Stimulated activated naive CD8-positive, alpha-beta T cell treated with anti-CD3 and anti-CD28 coated beads, Interleukin-15, amount 100 ng/mL, for 72 hours (primary cell): Measurements from ENCODE around the gene RNF31.
"Not testable (repeated sequence)": the region's sequence is repeated elsewhere in the genome, so short reads cannot be mapped to it uniquely, and the experiment has no call there.

Experiments used
- ATAC-seq: fragments of 150-1000 bp; cut with Tn5 transposase; 2 replicates; pipeline ENCODE4 v1.10.0; 2021; ENCODE audit warnings: mild to moderate bottlenecking, moderate library complexity
- DNase-seq, 2 donors: peaks; one replicate each; pipeline ENCODE4 v3.0.0; 2021 to 2022
- H3K27ac Mint-ChIP-seq, 2 donors: one replicate each; pipeline ENCODE4 v1.8.0; 2022; ENCODE audit warnings: mild to moderate bottlenecking in 2 of 2, mixed read lengths in 2 of 2, moderate library complexity in 2 of 2
- H3K27me3 Mint-ChIP-seq: one replicate; pipeline ENCODE4 v1.8.0; 2022; ENCODE audit warnings: mixed read lengths
- H3K4me1 Mint-ChIP-seq: one replicate; pipeline ENCODE4 v1.8.0; 2022; ENCODE audit warnings: mild to moderate bottlenecking, mixed read lengths
- H3K4me3 Mint-ChIP-seq, 2 donors: one replicate each; pipeline ENCODE4 v1.8.0; 2022; ENCODE audit warnings: mild to moderate bottlenecking in 2 of 2, mixed read lengths in 2 of 2, moderate library complexity in 1 of 2
- H3K9me3 Mint-ChIP-seq, 2 donors: one replicate each; pipeline ENCODE4 v1.8.0; 2022; ENCODE audit warnings: mixed read lengths in 2 of 2

Gene RNF31

DNA sequence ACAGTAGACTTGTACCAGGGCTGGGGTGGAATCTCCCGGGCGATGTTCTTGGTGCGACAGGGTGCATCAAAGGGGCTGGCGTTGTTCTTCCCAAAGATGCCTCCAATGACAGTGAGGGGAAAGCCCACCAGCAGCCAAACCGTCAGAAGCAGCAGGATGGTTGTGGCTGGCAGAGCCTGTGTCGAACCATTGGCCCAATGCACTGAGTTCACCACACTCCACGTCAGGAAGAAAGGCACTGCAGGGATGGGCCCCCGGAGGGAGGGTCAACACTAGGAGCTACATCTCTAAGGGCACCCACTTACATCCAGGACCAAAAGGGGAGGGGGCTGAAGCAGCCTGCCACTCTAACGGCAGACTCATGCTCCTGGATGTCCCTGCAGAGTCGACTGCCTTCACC lies 43.1 kb downstream of the RNF31 start:
- H3K27me3 Mint-ChIP-seq, result no peaks in the 10 kb centered on the region
- H3K4me3 Mint-ChIP-seq, result no peak overlapping the region
- peaks cover 72% of the 10 kb centered on the region for H3K4me1 Mint-ChIP-seq
- no peak for ATAC-seq
- no peaks in the 10 kb centered on the region for H3K9me3 Mint-ChIP-seq
- no peak for DNase-seq
- peak overlapping the region in 1 of 2 donors; percentile 79 for H3K27ac Mint-ChIP-seq

GRCh38 chr14:24192933-24193332 lies 45.6 kb downstream of the RNF31 start:
- Mint-ChIP-seq H3K27me3 (no peaks in the 10 kb centered on the region), H3K4me1 (peaks cover 74% of the 10 kb centered on the region), H3K4me3 (no peak overlapping the region), H3K9me3 (no peaks in the 10 kb centered on the region), H3K27ac (peak overlapping the region in 1 of 2 donors; percentile 65)
- ATAC-seq (no peak), DNase-seq (no peak)

DNA sequence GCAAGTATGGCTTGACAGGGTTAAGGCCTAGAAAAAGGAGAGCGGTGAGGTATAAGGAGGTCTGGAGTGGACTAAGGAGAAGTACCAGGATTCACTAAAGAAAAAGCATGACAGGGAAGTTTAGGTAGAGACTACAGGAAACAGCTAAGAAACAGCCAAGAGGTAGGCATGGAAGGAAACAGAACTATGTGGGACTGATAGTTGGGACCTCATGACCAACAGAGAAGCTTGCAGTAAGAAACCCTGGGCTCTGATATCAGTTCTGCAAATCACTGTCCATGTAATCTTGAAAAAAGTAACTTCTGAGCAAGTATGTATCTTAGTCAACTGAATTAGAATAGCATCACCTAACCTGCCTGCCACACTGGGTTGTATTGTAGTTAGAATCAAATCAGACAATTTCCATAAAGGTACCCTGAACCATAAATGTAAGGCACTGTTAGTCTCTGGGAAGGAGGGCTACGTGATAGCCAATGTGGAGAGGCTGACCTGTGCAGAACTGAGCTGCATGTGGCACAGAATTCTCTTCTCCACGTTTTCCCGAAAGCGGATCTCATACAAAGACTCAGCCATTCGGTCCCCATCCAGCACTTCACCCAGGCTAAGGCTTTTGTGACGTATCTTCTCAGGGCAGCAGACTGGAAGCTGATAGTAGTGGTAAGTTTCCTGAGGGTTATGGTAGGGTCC lies 47.0 kb downstream of the RNF31 start:
- DNase-seq, result no peak
- Mint-ChIP-seq H3K27ac (peak overlapping the region in 1 of 2 donors; percentile 78), H3K27me3 (no peaks in the 10 kb centered on the region), H3K4me3 (peak overlapping the region; percentile 94 to 98), H3K9me3 (no peaks in the 10 kb centered on the region), H3K4me1 (peaks cover 72% of the 10 kb centered on the region)
- no peak for ATAC-seq

DNA sequence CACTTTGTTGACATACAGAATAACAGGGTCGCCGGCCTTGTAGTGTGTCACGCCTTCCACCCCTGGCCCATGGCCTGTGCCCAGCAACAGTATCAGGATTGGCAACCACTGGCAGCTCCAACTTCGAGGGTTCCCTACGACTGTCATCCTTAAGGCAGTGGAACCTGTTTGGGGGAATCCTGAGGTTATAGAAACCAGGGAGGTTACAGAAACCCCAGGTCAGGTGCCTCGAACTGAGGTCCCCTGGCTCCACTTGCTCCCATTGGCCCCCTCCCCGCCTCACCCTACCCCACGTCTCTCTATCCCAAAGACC lies 47.5 kb downstream of the RNF31 start:
- DNase-seq (no peak), ATAC-seq (no peak)
- Mint-ChIP-seq H3K4me1 (peaks cover 72% of the 10 kb centered on the region), H3K9me3 (no peaks in the 10 kb centered on the region), H3K27ac (peak overlapping the region; percentile 78 to 100), H3K27me3 (no peaks in the 10 kb centered on the region), H3K4me3 (peak overlapping the region; percentile 94 to 98)

DNA sequence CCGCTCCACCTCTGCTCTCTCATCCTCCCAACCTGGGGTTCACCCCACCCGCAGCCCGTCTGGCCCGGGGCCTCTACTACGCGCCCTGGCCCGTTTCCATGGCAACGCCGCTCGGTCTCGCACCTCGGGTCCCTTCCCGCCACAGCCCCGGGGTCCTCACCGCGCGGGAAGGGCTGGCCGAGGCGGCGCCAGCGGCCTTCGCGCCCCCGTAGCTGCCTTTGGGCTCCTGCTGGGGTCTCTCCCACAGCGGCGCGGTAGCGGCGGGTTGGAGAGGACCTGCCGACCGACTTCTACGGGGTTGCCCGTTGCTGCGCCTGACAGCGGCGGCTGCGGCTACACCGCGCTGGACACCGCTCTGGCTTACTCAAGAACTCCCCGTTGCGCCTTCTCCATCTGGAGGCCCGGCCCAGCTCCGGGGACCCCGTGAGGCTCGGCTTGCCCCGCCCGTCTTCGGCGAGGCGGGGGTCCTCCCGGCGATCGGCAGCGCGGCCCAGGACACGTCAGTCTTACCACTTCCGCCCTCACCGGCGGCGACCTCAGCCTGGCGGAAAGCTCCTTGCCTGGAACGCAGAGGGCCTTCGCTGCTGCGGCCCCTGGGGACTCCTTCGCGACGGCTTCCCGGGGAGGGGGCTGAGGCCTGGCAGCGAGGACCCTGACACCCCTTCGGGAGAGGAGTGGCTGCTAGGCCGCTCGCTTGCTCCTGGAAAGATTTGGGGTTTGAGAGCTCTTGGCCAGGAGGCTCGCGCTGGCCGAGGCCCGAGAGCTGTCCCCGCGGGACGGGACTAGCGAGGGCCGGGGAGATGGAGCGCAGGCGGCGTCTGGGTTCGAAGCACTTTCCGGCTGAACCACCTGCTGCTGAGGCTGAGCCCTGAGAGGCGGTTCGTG lies 48.1 kb downstream of the RNF31 start, which contains the start of gene TM9SF1:
TM9SF1 (minus strand) TSS at position 256 of the 885 bp plus-strand sequence. CDS start 422 bp downstream, outside the sequence.
- Mint-ChIP-seq H3K4me1 (peaks cover 67% of the 10 kb centered on the region), H3K27me3 (no peaks in the 10 kb centered on the region), H3K9me3 (no peaks in the 10 kb centered on the region), H3K27ac (peak within 1 kb of the TSS; percentile 99 to 100), H3K4me3 (peak within 1 kb of the TSS; percentile 94 to 98)
- peak; percentile 95 for ATAC-seq
- peak; percentile 86 to 90 for DNase-seq

DNA sequence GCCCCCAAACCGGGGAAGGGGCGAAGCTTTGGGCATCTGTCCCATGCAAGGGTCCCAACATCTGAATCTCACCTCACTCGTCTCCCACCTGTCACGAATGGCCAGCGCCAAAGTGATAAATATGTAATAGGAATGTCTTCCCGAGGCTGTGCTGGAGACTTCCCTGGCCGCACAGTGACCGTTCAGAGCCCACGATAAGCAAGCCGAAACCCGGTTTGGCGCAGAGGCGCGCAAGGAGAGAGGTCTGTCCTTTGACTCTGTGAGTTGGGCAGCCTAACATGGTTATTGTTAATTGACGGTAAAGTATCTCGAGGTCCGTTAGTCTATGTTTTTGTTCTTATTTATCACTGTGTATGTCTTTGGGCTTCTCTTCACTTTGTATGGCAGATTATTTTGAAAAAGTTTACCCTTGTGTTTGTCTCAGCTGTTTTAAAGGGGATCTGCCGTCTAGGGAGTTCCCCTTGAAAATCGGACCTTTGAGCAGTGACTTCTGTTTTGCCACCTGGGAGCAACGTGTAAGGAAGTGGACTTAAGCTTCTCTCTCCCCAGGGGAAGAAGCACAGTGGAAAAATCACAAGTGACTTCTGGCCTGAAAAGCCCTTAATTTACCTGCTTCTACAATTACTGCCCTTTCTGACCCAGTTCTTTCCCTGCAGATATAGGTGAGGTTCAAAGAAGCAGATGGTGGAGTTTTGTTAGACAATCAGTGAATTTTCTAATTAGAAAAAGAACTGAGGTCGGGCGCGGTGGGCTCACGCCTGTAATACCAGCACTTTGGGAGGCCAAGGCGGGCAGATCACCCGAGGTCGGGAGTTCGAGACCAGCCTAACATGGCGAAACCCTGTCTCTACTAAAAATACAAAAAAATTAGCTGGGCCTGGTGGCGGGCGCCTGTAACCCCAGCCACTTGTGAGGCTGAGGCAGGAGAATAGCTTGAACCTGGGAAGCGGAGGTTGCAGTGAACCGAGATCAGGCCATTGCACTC lies 49.1 kb downstream of the RNF31 start:
- no peak for ATAC-seq

GRCh38 chr14:24197056-24197450 lies 49.8 kb downstream of the RNF31 start:
- Mint-ChIP-seq H3K4me1 (peaks cover 66% of the 10 kb centered on the region), H3K9me3 (peaks cover 6 to 9% of the 10 kb centered on the region in 2 donors), H3K27ac (peak overlapping the region in 1 of 2 donors; percentile 77), H3K27me3 (no peaks in the 10 kb centered on the region), H3K4me3 (peak overlapping the region; percentile 94 to 98)
- DNase-seq (no peak), ATAC-seq (no peak)

More for the DNA sequence above, 49.1 kb downstream of the RNF31 start:
- Mint-ChIP-seq H3K27ac (peak overlapping the region; percentile 99 to 100), H3K27me3 (no peaks in the 10 kb centered on the region), H3K9me3 (peaks cover 3 to 4% of the 10 kb centered on the region in 2 donors), H3K4me1 (peaks cover 69% of the 10 kb centered on the region), H3K4me3 (peak overlapping the region; percentile 94 to 98)
- no peak for DNase-seq

DNA sequence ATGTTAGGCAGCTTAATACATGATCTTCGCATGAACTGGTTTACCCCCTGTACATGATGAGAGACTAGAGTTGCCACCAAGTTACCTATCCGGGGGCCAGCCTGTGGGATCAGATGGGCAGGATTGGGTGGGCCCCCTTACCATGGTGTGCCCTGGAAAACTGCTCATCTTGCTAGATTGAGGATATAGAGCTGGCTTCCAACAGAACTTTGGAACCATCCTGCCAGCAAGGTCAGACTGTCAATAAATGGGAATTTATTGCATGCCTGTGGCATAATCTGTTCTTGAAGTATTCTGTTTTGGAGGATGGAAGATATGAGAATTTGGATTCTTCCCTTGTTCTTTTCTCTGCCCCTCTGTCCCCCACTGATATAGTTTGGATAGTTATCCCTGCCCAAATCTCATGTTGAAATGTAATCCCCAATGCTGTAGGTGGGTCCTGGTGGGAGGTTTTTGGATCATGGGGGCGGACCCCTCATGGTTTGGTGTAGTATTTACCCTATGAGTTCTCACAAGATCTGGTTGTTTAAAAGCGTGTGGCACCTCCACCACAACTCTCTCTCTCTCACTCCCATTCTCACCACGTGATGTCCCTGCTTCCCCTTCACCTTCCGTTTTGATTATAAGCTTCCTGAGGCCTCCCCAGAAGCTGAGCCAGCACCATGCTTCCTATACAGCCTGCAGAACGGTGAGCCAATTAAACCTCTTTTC lies 51.7 kb downstream of the RNF31 start:
- Mint-ChIP-seq H3K27me3 (no peaks in the 10 kb centered on the region), H3K4me3 (peak overlapping the region in 1 of 2 donors; percentile 2), H3K9me3 (peaks cover 13 to 17% of the 10 kb centered on the region in 2 donors), H3K4me1 (peaks cover 51% of the 10 kb centered on the region), H3K27ac (peak overlapping the region in 1 of 2 donors; percentile 42)
- DNase-seq, result no peak
- no peak for ATAC-seq

- not testable (repeated sequence) for DNase-seq, ATAC-seq, H3K27ac Mint-ChIP-seq, H3K4me3 Mint-ChIP-seq, H3K27me3 Mint-ChIP-seq
- peaks cover 13 to 17% of the 10 kb centered on the region in 2 donors for H3K9me3 Mint-ChIP-seq
- H3K4me1 Mint-ChIP-seq, result peaks cover 42% of the 10 kb centered on the region
Observed at GRCh38 chr14:24202538-24202937, 55.2 kb downstream of the RNF31 start.

- peaks cover 46% of the 10 kb centered on the region for H3K4me1 Mint-ChIP-seq
- peaks cover 13 to 17% of the 10 kb centered on the region in 2 donors for H3K9me3 Mint-ChIP-seq
- not testable (repeated sequence) for H3K27me3 Mint-ChIP-seq, H3K27ac Mint-ChIP-seq, DNase-seq, ATAC-seq, H3K4me3 Mint-ChIP-seq
Observed at GRCh38 chr14:24203249-24203886, 56.1 kb downstream of the RNF31 start.

GRCh38 chr14:24204163-24205146 lies 57.2 kb downstream of the RNF31 start:
- no peak for ATAC-seq
- no peak for DNase-seq
- no peaks in the 10 kb centered on the region for H3K27me3 Mint-ChIP-seq
- peaks cover 35% of the 10 kb centered on the region for H3K4me1 Mint-ChIP-seq
- no peak overlapping the region for H3K4me3 Mint-ChIP-seq
- H3K9me3 Mint-ChIP-seq, result peaks cover 13 to 17% of the 10 kb centered on the region in 2 donors
- H3K27ac Mint-ChIP-seq, result peak overlapping the region in 1 of 2 donors; percentile 10

- H3K4me1 Mint-ChIP-seq, result peaks cover 41% of the 10 kb centered on the region
- peaks cover 9 to 11% of the 10 kb centered on the region in 2 donors for H3K9me3 Mint-ChIP-seq
- no peaks in the 10 kb centered on the region for H3K27me3 Mint-ChIP-seq
- DNase-seq (no peak), ATAC-seq (no peak)
- H3K4me3 Mint-ChIP-seq, result no peak overlapping the region
- H3K27ac Mint-ChIP-seq, result peak overlapping the region in 1 of 2 donors; percentile 4
Observed at GRCh38 chr14:24206260-24207103, 59.2 kb downstream of the RNF31 start.
